VCaP (cell line): ENCODE results near the gene CIB4.

Source experiments
- H3K27ac ChIP-seq: fragments of 450-650 bp; 2 replicates; pipeline ENCODE4 v1.5.1; 2017
- CTCF ChIP-seq: fragments of 450-650 bp; conservative IDR thresholded peaks from 2 replicates; pipeline ENCODE4 v1.5.1; 2017; ENCODE audit warnings: mild to moderate bottlenecking, moderate library complexity

CIB4 gene

GRCh38 chr2:26639685-26640243 lies 1.4 kb downstream of the CIB4 start:
- H3K27ac ChIP-seq: no peak overlapping the region
- TF ChIP-seq CTCF: no peak

DNA sequence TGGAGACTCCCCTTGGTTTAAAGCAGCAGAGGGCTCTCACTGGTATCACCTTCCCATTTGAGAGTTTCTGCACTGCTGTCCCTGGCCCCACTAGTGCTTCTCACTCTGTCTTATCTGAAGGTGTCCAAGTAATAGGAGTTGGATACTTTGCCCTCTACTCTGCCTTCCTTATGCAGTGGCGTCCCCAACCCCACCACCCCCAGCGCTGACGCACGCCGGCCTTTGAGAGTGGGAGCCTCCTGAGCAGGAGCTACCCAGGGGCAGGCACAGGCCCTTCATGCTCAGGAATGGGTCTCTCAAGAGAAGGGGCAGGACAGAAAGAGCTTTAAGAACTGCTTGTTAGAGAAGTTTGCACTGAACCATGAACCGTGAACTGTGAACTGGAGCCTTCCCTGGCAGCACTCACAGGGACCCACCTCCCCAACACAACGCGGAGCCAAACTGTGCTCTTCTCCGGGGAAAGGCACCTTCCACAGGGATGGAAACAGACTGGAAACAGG lies 3.3 kb downstream of the CIB4 start:
- TF ChIP-seq CTCF: no peak
- no peak overlapping the region for H3K27ac ChIP-seq

GRCh38 chr2:26636935-26637334 lies 4.2 kb downstream of the CIB4 start:
- no peak overlapping the region for H3K27ac ChIP-seq
- TF ChIP-seq CTCF: no peak

DNA sequence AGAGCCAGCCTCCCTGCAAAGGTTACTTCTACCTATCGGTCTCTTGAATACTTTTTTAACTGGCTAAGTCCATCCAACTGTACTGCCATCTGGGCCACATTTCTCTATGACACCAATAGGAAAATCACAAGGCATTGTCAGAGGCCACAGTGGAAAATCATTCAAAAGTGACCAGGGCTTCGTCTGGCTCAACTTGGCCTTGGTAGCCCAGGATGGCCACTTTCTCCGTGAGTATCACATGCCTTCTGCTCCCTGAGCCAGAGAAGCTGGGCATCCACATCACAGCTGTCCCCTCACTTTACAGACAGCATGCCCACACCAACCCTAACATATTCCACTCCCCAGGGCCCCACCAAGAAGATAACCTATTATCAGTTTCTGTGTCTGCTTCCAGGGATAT lies 5.8 kb downstream of the CIB4 start:
- H3K27ac ChIP-seq: peak overlapping the region; percentile 23; the same call in 1 of the 2 replicates
- no peak for TF ChIP-seq CTCF

DNA sequence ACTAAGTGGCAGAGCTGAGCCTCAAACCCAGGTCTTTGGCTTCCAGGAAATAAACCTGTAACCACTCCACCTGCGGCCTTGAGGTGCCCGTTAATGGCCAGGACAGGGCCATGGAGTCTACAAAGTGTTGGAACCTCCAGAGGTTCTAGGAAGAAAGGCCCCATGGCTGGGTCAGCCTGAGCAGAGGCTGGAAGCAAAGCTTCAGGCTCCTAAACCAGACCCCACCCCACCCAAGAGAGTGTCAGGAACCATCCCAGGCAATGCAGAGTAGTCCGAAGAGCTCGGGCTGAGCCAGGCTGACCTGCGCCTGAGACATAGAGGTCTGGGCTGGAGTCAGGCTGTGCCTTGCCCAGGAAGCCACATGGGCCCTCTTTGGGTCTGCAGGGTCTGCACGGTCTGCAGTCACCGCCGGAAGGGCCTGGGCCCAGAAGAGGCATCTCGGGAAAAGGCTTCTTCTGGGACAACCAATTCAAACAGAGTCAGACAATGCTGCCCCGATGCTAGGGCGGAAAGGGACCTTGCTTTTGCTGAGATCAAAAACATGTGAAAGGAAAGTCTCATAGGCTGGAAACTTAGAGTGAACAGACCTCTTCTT lies 6.4 kb downstream of the CIB4 start:
- peak overlapping the region; percentile 23; the same call in 1 of the 2 replicates for H3K27ac ChIP-seq
- TF ChIP-seq CTCF: no peak

- no peak for TF ChIP-seq CTCF
- H3K27ac ChIP-seq: no peak overlapping the region
Measured at GRCh38 chr2:26633993-26634595, 7.1 kb downstream of the CIB4 start.

GRCh38 chr2:26633351-26633945 lies 7.7 kb downstream of the CIB4 start:
- TF ChIP-seq CTCF: no peak
- no peak overlapping the region for H3K27ac ChIP-seq
